HG03135 (cell line): ENCODE measurements around the gene ARSG.
"Not testable (repeated sequence)": the region's sequence is repeated elsewhere in the genome, so short reads cannot be mapped to it uniquely, and the experiment has no call there.

ENCODE experiments used
- ATAC-seq: cut with Tn5 transposase; IDR thresholded peaks from one replicate; pipeline ENCODE4 v1.9.1; 2021; ENCODE audit warnings: mild to moderate bottlenecking, moderate library complexity; ENCODE audit not compliant: unreplicated experiment

The ARSG gene

DNA sequence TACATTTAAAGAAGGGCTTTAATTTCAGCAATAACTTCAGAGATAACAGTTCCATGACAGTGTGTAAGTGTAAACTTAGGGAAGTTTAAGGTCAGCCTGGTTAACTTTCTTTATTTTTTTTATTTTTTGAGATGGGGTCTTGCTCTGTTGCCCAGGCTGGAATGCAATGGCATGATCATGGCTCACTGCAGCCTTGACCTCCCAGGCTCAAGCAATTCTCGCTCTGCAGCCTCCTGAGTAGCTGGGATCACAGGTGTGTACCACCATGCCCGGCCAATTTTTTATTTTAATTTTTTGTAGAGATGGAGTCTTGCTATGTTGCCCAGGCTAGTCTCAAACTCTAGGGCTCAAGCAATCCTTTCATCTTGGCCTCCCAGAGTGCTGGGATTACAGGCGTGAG lies 15.0 kb upstream of the ARSG start:
- not testable (repeated sequence) for ATAC-seq

- no peak for ATAC-seq
Measured at GRCh38 chr17:68277807-68278206, 13.5 kb upstream of the ARSG start.

DNA sequence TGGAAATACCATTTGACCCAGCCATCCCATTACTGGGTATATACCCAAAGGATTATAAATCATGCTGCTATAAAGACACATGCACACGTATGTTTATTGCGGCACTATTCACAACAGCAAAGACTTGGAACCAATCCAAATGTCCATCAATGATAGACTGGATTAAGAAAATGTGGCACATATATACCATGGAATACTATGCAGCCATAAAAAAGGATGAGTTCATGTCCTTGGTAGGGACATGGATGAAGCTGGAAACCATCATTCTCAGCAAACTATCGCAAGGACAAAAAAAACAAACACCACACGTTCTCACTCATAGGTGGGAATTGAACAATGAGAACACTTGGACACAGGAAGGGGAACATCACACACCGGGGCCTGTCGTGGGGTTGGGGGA lies 9.3 kb upstream of the ARSG start:
- ATAC-seq = not testable (repeated sequence)

DNA sequence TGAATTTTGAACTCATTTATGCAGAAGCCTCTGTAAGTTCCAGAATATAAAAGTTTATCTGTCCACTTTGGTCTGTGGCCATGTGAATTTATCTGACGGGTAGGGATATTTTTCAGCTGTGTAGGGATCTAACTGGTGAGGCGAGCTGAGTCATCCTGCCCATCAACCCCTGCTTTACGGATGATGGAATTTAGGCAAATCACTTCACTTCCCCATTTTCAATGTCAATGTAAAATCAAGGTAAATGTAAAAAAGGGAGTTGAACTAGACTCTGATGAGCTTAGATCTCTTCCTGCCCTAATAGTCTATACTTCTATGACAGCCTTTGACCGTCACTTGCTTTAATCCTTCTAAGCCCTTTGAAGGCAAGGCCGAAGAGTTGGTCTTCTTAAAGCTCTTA lies 2.9 kb upstream of the ARSG start:
- ATAC-seq = no peak

DNA sequence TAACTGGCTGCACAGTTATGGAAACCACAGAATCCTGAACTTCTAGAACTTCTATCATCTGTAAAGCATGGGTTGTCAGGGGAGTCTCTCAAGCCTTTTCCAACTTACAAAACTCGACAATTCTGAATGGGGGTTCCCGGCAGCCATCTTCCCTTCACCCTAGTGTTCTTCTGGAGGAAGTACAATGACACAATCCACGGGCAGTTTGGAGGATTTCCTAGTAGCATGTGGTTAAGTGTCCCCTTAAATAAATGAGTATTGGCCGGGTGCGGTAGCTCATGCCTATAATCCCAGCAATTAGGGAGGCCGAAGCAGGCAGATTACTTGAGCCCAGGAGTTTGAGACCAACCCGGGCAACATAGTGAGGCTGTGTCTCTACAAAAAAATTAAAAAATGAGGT lies 2.5 kb upstream of the ARSG start:
- ATAC-seq = no peak

DNA sequence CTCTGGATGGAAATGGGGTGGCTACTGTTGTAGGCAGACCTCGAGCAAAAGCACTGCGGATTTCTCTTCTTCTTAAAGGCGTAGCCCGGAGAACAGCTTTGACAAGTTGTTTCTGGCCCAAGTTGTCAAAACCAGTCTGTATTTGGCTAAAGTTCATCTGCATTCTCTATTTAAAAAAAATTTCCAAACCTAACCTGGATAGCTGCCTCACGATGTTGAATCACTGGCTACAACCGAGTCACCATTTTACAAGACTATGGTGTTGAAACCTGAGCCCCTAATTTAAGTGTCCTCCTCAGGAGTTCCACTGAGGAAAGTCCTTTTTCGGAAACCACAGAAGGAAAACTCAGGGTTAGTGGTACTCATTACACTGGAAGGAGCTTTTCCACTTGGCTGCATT lies 1.8 kb upstream of the ARSG start:
- ATAC-seq = no peak

DNA sequence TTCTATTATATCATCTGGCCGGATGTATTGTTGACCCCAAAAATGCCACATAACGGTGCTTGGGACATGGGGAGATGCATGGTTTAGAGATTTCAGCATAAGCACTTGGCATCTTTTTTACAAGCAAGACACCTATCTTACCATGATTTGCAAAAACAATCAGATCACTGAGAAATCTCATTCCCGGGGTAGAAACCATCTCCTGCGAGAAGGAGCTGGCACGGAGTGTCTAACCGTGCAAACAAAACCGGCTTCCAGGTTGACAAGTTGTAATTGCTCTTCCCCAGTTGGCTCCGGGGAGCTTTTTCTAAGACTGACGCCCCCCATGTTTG lies 1.4 kb upstream of the ARSG start:
- no peak for ATAC-seq

GRCh38 chr17:68290268-68290954 lies 884 bp upstream of the ARSG start:
- ATAC-seq = no peak

GRCh38 chr17:68291836-68292688 lies 767 bp downstream of the ARSG start:
- ATAC-seq = peak; percentile 58

DNA sequence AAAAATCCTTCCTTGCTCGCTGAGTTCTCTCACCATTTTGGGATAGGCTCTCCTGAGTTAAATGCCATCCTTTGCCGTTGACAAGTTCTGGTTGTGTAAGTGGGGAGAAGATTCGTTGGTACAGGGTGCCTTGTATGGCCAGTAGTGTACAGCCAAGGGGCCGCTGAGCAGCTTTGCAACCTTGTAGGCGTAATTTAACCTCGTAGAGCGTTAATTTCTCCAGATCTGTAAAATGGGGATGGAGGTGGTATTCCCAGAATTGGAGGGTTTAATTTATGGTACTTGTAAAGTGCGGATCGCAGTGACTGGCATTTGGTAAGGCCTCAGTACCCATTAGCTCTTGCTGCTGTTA lies 1.4 kb downstream of the ARSG start:
- ATAC-seq = no peak

GRCh38 chr17:68293490-68294195 lies 2.3 kb downstream of the ARSG start:
- ATAC-seq = no peak

DNA sequence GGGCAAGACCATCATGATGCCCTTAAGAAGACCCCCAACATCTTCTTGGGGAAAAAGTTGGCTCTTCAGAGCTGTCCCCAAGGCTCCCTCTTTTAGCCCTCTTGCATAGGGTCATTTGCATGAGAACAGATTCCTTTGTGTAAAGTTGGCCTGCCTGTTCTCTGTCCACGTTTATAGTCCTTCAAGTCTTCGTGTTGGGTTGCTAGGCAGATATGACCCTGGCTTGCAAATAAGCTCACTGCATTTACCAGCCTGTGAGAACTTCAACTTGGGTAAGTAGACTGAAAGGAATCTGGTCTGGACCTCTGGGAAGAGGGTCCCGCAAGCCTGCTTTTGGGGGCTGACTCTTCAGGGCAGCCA lies 2.9 kb downstream of the ARSG start:
- ATAC-seq = no peak

DNA sequence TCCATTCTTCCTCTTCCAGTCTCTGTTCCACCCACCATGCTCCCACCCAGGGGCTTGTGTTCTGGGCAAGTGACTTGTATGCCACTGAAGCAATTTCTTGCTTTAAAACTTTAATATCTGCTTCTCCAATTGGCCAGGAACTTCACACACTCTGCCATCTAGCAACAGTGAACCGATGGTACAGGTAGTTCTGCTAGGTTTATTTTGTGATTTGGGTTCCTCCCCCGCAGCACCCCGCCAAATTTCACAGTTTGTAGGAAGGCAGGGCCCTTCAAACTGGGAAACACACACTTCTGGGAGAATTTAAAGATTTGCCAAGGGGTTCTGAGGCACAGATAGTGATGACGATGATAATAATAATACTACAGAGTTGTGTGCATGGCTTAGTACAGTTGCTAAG lies 3.3 kb downstream of the ARSG start:
- no peak for ATAC-seq

- no peak for ATAC-seq
Measured at GRCh38 chr17:68295086-68295485, 3.8 kb downstream of the ARSG start.

GRCh38 chr17:68296217-68297191 lies 5.2 kb downstream of the ARSG start:
- no peak for ATAC-seq

DNA sequence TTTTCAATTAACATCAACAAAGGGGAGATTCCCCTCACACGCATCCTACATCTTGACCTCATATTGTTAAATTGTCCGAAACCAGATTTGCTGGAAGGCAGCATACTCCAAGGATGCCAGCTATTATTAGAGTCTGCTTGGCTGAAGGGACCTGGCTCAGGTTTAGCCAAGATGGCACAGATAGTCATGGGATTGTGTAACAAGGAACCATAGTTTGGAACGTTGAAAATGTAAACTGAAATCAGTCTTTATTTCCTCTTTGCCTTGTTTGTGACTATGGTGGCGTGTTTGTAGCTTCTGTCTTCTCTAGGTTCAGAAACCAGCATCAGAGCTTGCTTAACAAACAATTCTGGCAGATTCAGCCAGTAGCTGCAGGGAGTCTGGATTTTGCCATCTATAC lies 5.9 kb downstream of the ARSG start:
- ATAC-seq = no peak

DNA sequence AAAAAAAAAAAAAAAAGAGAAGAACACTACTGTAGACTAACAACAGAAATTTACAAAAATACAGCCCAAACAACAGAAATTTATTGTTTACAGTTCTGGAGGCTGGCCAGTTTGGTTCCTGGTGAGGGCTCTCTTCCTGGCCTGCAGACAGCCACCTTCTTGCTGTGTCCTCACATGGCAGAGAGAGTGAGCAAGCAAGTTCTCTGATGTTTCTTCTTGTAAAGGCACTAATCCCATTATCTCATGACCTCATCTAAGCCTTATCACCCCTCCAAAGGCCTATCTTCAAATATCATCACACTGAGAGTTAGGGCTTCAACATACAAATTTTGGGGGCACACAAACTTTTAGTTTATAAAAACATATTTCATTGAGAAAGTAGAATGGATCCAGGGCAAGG lies 7.3 kb downstream of the ARSG start:
- ATAC-seq = no peak

DNA sequence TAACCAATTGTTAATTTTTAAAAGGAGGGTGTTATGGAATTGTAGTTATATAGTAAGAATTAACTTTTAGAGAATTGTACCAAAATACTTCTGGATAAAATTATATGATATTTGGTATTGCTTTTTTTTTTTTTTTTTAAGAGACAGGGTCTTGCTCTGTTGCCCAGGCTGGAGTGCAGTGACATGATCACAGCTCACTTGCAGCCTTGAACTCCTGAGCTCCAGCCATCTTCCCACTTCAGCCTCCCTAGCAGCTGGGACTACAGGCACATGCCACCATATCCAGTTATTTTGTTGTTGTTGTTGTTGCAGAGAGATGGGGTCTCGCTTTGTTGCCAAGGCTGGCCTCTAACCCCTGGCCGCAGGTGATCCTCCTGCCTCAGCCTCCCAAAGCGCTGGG lies 8.5 kb downstream of the ARSG start:
- ATAC-seq = no peak

GRCh38 chr17:68301438-68301959 lies 10.2 kb downstream of the ARSG start:
- no peak for ATAC-seq

- ATAC-seq = no peak
Measured at GRCh38 chr17:68302066-68302564, 10.8 kb downstream of the ARSG start.

GRCh38 chr17:68302666-68303065 lies 11.4 kb downstream of the ARSG start:
- no peak for ATAC-seq
